Fibroblast of skin of scalp (primary cell): Measurements from ENCODE around the gene TBR1. TPM values are rescaled to one million over a fixed set of nuclear protein-coding genes. Genes with fewer than 3 reads are reported as not detected.
A peak's percentile ranks its signal among the peaks of the same experiment; 100 is the strongest.

Source experiments
- DNase-seq: peaks from one replicate; pipeline ENCODE4 v3.0.0-alpha.2; 2013
- polyA plus RNA-seq, 2 experiments: library from polyadenylated mRNA; unstranded; fragments of 120-200 nt; gene quantifications; one replicate each; pipeline ENCODE4 v1.2.1, GENCODE V29; 2013; ENCODE audit not compliant: insufficient read length in 2 of 2

The TBR1 gene
- polyA plus RNA-seq (2013, experiment 1 of 2; ENCODE audit: insufficient read length), result not detected
- not detected for polyA plus RNA-seq (2013, experiment 2 of 2; ENCODE audit: insufficient read length)

DNA sequence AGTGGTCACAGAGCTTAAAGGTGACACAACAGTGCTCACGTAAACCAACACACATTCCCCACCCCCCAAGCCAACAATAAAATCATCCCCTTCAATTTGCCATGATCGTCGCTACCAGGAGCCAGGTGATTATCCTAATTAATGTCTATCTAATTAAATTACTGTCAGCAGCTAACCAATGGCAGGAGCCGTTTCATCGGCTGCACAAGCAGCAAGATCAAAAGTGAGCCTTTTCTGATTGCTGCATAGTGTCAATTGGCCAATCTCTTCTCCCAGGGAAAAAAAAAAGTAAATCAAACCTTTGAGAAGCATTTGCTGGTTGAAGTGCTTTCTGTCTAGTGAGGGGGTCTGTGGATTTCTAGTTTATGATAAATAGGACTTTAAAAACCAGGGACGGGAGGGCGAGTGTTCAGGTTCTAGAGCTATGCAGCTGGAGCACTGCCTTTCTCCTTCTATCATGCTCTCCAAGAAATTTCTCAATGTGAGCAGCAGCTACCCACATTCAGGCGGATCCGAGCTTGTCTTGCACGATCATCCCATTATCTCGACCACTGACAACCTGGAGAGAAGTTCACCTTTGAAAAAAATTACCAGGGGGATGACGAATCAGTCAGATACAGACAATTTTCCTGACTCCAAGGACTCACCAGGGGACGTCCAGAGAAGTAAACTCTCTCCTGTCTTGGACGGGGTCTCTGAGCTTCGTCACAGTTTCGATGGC is at the start of gene TBR1:
Gene TBR1 (plus strand): TSS at position 311 of the 721 bp plus-strand sequence. CDS start 114 bp downstream, at position 425.
- DNase-seq, result no peak

DNA sequence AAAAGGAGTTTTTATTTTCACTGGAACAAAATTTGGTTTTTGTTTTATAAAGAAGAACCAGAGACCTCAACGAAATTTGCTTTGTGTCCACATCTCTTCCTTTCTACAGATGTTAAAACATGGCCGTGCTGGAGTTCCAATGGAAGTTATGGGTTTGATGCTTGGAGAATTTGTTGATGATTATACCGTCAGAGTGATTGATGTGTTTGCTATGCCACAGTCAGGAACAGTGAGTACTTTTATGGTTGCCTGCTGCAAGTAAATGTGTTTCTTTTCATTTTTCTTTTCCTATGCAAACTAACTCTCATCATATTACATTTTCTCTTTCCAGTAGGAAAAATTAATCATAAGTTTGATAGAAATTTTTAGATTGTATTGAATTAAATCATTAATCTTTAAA is 48.4 kb upstream of the TBR1 start:
- no peak for DNase-seq

DNA sequence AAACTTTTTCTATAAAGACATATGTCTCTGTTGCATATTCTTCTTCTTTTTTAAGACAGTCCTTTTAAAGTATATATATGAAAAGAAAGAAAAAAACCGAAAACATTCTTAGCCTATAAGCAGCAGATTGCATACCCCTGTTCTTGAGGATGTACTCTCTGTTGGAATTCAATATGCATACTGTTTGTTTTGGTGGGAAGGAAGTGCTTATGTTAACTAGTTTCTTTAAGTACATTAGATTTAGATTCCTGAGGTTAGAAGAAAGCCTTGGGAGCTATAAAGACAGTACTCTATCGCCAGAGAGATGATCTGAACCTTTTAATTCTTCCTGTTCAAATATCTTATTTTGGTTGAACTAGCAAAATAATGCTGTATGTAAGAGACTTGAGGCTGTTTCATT is 46.8 kb upstream of the TBR1 start:
- no peak for DNase-seq

DNA sequence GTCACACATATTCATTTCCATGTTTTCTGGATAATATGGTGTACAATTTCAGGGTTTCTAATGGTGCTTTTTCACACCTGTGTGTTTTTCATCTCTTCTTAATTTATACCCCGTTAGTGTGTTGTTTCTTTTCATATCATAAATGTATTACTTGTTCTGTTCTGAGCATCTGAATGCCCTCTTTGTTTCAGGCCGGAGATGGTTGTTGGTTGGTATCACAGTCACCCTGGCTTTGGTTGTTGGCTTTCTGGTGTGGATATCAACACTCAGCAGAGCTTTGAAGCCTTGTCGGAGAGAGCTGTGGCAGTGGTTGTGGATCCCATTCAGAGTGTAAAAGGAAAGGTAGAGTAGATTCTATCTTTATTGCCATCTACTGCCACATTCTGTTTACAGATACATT is 45.1 kb upstream of the TBR1 start:
- no peak for DNase-seq

DNA sequence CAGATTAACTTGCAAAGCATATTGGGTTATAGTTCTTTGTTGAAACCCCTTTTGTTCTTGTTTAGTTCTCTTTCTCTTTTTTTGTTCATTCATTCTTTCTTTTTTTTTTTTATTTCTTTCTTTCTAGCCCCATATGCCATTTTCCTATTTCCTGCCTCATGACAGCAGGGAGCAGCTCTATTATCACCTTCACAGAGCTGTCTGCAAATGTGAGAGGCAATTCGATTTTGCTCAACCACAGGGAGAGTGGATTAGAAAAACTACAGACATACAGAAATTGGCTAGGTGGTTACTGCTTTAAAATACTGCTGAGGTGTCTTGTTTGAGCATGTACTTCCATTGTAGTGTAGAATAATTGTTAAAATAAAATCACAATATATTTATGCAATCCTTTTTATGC is 44.2 kb upstream of the TBR1 start:
- DNase-seq, result no peak

DNA sequence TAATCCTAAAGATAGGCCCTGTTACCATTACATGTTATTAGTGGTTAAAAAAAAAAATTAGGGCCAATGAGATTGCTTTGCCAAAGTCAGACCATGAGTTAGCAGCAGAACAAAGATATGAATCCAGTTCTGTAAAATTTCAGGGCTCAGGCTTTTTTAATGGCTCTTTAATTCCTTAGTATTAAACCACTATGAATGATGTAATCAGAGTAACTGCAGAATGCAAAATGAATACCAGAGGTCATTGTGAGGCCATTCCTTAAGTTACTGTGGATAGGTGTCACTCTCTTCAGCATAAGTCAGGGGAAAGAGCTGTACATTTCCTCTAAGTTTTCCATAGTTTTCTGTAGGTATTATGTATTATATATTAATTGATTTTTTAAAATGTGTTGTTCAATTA is 42.2 kb upstream of the TBR1 start:
- DNase-seq, result peak; percentile 64

DNA sequence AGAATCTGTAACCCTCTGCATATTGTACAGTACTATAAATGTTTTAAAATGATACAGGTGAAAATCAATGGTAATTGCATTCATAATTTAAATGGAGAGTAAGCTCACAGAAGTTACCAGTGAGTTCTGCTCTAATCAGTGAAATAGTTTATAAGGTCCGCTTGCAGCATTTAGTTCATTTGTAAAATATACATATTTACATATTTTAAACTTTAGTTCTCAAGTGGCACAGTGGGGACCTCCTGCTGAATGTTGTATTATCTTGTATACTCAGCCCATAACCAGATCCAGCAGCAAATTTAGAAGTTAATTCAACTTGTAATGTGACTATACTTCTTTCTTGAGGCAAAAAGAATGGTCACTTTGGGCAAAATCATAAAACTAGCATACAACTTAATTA is 41.7 kb upstream of the TBR1 start:
- no peak for DNase-seq

DNA sequence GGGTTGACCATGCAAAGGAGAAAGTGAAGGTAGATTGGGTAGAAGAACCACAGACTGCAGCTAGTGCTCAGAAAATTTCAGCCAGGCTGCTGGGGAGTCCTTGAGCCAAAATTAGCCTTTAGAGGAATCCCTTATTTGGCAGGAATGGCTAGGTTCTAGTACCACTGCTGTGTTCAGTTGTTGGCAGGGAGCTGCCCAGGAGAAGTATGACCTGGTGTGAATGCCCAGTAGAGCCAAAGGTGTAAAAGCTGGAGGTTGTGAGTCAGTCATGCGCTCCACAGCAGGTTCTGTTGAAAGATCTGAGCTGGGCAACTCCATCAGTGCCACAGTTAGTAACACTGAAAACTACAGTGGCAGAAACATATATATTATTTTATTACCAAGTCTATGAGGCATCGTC is 36.4 kb upstream of the TBR1 start:
- DNase-seq, result no peak

DNA sequence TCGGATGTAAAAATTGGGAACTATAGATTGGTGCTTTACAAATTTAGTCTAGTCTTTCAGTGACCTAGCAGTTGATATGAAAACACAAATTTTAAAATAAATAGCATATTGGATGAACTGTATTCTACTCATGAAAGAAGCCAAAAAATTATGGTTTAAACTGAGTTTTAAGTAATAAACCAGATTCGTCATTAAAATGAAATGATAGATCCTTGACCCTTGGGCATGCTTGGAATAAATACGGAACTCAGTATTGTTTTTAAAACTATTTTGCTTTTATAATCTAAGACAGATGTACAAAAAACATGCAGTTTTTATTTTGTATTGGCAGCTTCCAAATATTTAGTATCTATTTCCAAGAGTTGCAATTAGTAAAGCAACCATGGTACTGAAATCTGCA is 34.6 kb upstream of the TBR1 start:
- no peak for DNase-seq

DNA sequence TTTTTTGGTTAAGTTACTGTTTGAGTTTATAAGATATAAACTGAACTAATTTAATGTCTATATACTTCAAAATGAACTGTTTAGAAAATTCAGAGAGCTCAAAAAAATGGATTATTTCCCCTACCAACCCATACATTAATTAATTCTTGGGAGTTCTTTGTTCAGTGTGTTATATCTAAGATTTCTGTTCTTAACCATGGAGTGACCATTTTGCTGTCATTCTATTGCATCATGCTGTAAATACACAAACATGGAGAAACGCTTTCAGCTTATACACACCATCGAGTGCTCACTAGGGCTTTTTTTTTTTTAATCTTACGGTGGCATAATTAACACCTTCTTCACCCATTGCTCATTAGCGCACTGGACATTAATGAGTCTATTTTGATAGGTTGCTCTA is 33.4 kb upstream of the TBR1 start:
- DNase-seq, result no peak

DNA sequence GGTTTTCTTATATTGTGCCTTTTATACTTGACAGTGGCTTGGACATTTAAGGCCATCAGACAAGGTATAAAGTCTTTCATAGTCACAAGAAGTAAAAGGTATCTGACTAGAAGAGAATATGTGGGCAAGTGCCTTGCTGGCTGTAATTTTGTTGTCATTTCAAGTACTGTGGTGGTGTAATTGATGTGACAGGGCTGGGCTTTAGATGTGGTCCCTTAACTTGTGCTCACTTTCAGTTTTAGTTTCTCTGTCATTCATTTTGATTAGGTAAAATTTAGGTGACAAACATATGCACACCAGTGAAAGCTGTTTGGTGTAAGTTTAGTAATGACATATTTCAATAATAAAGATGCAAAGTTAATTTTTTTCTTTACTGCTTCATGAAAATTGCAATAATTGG is 31.2 kb upstream of the TBR1 start:
- DNase-seq, result no peak

DNA sequence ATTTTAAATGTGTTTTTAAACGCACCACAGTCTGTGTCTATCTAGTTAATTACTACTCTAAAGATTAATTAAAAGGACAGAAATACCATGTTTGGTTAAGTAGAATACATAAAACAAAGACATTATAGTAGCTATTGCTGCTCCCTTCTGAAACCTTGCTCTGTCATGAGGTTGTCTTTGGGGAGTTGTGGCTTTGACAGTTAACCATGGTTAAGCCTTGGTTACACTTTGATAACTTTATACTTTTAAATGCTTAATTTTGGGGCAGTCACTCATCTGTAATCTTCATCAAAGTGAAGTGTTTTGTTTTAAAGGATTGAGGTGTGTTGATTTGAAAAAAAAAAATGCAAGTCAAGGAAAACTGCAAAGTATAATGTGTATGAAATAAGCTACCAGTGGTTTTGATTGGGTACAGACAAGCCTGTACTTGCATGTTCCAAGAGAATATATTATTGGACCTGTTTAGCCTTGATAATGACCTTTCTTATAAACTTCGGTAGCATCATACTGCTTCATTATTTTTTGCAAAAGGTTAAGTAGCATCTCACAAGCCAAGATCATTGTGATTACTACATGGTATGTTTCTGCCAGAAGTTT is 29.8 kb upstream of the TBR1 start:
- no peak for DNase-seq

DNA sequence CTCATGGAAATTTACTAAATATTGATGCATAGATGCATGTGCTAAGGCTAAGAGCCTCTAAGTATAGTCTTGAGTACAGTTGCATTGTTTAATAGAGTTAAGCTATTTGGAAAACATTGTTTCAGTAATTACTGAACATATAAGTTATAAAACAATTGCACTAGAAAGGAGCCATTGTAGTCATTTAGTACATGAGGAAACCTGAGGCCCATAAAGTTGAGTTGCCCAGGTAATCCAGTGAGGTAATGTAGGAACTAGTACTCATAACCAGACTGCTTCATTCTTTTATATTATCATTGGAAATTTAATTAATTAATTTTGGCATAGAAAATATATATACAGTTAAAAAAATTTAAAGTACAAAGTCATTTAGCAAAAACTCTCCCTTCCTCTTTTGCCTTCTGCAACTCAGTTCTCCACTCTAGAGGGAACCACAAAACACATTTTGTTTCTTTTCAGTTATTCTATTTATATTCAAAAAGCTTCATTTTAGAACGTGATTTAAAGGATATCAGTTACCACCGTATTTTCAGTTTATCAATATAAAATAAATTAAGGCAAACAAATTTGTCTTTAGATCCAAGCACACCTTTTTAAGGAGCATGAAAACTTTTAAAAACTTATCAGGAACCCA is 27.8 kb upstream of the TBR1 start:
- no peak for DNase-seq

DNA sequence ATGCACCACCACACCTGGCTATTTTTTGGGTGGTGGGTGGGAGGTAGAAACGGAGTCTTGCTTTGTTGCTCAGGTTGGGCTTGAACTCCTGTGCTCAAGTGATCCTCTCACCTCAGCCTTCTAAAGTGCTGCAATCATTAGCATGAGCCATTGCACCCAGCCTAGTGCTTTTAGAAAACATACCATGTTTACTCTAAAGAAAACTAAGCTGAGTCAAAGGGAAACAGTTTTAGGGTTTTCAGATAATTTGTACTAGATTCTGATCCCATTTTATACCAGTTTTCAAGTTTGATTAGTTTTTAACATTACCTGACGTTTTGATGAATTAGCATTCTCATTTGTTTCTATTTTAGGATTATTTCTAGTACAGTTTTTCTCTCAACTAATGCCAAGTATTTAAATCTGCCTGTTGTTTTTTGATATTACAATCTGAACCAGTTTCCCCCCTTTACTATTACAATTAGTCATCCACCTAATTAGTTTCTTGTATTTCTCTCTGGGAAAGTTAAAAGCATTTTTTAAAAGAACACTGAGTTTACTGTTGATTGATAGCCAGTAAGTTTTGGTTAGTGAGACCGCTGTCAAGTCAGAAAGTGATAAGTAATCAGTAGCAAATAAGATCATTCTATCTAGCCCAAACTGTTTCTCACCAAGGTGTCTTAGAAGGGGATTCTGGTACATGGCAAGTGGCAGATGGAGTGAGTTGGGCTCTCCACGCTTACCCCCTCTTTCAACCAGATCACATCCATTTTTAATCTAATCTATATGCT is 24.2 kb upstream of the TBR1 start:
- DNase-seq, result no peak

DNA sequence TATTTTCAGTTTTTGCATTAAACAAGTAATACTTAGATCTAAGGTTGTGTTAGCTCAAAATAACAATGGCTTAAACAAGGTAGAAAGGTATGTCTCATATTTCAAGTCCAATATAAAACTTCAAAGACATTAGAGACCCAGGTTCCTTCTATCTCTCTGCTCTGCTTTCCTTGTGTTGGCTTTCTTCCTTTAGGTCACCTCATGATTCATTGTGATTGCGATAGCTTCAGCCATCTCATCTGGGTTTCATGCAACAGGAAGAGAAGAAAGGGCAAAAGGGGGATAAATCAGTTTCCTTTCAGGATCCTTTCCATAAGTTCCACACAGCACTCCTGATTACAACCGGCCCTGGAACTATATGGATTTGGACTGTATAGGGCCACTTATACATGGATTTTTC is 16.0 kb upstream of the TBR1 start:
- DNase-seq, result no peak

DNA sequence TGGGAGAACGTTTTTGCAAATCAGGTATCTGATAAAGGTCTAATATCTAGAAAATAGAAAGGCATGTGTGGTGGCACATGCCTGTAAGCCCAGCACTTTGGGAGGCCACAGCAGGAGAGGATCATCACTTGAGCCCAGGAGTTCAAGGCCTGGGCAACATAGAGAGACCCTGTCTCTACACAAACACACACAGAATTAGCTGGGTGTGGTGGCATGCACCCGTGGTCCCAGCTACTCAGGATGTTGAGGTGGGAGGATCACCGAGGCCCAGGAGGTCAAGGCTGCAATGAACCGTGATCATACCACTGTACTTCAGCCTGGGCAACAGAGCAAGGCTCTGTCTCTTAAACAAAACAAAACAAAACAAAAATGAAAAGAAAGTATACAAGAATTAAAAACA is 13.8 kb upstream of the TBR1 start:
- no peak for DNase-seq

DNA sequence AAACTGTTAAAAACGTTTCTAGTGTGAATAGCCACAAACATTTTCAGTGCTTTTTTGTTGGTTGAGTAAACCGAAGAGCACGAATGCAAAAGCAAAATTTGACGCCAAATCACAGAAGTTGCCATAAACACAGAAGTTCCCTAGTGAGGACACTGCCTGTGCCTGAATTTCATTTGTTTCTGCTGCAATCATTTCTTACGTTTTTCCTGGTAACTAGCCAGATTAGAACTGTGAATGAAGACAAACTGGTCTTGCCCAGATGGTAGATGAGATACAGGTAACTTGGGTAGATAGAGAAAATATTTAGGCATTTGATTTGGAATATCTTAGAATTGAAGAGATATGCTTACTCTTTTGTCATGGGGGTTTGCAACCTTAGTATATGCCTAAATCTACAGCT is 9.8 kb upstream of the TBR1 start:
- DNase-seq, result no peak

DNA sequence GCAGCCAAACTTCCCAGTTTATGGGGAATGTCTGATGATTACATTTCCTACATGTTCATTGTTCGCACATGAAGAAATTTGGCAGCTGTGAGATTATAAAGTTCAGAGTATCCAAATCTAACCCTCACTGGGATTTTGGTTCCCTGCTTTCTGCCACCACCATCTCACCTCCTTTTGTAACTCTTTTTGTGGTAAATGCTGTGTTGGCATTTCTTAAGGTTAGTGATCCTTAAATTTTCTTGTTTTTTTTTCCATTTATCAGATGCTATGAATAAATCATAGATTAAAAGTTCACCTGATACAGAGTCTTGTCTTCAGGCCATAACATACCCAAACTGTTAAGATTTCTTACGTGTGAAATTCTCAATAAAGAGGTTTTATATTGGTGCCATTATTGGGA is 8.5 kb upstream of the TBR1 start:
- DNase-seq, result no peak

DNA sequence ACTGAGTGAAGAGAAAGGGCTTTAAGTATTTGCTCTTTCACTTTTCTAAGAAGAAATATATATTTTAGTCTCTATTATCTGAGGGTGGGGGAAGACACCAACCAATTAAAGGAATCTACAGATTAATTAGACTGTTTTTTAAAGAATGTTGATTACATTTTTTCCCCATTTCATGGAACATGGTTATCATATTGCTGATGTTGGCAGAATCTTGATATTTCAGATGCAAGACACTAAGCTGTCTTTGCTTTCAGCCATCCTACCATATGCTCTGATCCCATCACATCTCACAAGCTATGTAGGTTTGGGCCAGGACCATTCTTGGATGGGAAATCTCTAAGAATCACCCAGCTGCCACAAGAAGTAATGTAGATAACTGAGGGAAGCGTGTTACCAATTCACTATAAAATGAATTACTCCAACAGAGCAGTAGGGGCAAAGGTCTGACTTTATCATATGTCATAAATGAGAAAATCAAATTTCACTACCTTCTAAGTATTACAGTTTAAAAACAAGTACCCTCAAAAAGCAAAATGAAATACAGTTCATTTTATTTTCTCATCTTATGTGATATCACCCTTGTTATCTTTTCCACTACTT is 6.7 kb upstream of the TBR1 start:
- DNase-seq, result no peak

DNA sequence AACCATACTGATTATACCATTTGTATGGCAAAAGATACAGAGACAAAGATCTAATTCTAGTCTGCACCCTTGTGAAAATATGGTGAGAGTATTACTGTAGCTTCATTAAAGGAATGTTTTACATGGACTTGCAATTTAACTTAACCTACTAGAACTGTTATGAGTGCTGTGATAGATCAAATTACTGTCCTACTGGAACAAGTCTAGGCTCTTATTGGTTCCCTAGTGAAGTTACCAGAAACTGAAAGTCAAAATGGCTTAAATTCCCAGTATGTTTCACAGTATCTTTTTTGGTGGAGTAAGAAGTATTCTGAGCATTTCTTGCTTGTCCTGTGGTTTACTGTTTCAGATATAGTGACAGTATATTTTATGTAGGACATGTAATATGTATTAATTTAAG is 3.8 kb upstream of the TBR1 start:
- DNase-seq, result peak; percentile 25

DNA sequence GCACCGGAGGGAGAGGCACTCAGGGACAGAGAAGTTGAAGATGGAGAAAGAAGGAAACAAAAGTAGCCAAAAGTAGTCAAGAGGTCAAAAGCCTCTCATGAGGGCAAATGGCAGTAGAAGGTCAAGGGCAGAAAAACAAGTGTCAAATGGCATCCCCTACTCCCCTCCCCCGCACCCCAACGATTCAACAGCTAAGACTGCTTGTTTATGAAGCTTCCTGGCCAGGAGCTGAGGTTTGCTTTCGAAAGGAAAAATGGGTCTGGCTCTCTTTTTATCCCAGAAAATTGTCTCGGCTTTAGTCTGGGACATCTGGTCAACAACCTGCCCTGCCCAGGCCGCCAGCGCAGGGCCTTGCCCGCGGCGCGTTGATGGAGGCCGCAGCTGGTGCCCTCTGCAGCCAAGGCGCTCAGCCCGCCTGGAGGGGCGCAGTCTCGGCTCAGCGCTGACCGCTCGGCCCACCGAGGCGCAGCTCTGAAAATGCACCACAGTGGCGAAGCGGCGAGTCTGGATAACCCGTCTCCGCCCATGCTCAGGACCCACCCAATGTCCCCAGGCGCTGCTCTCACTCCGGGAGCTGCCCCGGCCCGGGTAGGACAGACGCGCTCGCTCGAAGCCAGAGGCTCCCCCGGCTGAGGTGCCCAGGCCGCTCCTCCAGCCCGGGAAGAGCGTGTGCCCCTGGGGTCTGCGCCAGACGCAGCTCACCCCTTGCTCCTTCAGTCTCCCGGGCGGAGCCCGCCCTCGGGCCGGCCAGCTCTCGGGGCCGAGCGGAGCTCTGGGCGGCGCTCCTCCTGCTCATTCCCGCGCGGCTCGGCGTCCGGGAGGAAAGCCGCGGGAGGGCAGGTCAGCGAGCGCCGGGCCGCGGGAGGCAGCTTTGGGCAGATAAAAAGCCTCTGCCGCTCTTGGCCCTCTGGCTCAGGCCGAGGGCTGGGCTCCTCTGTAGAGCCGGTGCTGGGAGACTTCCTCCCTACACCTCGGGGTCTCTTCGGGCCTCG is 1.8 kb upstream of the TBR1 start:
- peak; percentile 19 for DNase-seq
